ENCODE measurements around the gene PDS5B. TPM values are rescaled to one million over a fixed set of nuclear protein-coding genes. Genes with fewer than 3 reads are reported as not detected.
A peak's percentile ranks its signal among the peaks of the same experiment; 100 is the strongest.

PDS5B gene
- total and polyA plus RNA-seq, 10 of the 15 experiments (the other 5 are each of a cell fraction or from before 2014, with no cell fraction given), result 15.4 to 55.3 (median 30.7) TPM

DNA sequence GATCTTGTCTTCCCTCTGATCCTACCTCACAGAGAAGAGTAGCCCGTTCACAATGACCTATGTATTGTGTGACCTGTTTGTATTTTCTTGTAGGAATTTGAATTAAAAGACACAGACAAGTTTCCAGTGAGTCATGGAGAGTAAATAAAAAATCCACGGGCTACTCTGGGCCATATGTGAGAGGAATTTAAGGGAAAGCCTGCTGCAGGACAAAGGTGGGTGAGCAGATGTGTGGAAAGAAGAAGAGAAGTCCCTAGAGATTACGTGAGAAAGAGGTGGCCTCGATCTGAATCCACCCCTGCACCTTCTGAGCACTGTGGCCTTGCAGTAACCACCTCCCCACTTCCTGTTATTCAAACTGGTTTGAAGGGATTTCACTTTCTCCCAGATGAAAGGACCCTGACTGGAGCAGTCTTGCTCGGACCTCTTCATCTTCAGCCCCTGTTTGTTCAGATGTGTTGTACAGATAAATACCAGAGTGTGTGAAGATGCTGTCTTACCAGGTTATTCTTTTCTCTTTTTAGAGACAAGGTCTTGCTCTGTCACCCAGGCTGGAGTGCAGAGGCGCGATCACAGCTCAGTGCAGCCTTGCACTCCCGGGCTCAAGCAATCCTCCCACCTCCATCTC, 205.4 kb downstream of the PDS5B start (continued):
- TF ChIP-seq, protein P1, sequence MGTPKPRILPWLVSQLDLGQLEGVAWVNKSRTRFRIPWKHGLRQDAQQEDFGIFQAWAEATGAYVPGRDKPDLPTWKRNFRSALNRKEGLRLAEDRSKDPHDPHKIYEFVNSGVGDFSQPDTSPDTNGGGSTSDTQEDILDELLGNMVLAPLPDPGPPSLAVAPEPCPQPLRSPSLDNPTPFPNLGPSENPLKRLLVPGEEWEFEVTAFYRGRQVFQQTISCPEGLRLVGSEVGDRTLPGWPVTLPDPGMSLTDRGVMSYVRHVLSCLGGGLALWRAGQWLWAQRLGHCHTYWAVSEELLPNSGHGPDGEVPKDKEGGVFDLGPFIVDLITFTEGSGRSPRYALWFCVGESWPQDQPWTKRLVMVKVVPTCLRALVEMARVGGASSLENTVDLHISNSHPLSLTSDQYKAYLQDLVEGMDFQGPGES (IDR thresholded peaks at IDR 0.05), result no peak
- TF ChIP-seq RCOR1 (conservative IDR thresholded peaks at IDR 0.05; ENCODE audit: low read depth, low read length), result no peak
- TF ChIP-seq, protein P2, sequence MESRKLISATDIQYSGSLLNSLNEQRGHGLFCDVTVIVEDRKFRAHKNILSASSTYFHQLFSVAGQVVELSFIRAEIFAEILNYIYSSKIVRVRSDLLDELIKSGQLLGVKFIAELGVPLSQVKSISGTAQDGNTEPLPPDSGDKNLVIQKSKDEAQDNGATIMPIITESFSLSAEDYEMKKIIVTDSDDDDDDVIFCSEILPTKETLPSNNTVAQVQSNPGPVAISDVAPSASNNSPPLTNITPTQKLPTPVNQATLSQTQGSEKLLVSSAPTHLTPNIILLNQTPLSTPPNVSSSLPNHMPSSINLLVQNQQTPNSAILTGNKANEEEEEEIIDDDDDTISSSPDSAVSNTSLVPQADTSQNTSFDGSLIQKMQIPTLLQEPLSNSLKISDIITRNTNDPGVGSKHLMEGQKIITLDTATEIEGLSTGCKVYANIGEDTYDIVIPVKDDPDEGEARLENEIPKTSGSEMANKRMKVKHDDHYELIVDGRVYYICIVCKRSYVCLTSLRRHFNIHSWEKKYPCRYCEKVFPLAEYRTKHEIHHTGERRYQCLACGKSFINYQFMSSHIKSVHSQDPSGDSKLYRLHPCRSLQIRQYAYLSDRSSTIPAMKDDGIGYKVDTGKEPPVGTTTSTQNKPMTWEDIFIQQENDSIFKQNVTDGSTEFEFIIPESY (IDR thresholded peaks at IDR 0.05), result no peak
- TF ChIP-seq, protein P3, sequence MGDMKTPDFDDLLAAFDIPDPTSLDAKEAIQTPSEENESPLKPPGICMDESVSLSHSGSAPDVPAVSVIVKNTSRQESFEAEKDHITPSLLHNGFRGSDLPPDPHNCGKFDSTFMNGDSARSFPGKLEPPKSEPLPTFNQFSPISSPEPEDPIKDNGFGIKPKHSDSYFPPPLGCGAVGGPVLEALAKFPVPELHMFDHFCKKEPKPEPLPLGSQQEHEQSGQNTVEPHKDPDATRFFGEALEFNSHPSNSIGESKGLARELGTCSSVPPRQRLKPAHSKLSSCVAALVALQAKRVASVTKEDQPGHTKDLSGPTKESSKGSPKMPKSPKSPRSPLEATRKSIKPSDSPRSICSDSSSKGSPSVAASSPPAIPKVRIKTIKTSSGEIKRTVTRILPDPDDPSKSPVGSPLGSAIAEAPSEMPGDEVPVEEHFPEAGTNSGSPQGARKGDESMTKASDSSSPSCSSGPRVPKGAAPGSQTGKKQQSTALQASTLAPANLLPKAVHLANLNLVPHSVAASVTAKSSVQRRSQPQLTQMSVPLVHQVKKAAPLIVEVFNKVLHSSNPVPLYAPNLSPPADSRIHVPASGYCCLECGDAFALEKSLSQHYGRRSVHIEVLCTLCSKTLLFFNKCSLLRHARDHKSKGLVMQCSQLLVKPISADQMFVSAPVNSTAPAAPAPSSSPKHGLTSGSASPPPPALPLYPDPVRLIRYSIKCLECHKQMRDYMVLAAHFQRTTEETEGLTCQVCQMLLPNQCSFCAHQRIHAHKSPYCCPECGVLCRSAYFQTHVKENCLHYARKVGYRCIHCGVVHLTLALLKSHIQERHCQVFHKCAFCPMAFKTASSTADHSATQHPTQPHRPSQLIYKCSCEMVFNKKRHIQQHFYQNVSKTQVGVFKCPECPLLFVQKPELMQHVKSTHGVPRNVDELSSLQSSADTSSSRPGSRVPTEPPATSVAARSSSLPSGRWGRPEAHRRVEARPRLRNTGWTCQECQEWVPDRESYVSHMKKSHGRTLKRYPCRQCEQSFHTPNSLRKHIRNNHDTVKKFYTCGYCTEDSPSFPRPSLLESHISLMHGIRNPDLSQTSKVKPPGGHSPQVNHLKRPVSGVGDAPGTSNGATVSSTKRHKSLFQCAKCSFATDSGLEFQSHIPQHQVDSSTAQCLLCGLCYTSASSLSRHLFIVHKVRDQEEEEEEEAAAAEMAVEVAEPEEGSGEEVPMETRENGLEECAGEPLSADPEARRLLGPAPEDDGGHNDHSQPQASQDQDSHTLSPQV (IDR thresholded peaks at IDR 0.05), result no peak
- TF ChIP-seq, protein P4, sequence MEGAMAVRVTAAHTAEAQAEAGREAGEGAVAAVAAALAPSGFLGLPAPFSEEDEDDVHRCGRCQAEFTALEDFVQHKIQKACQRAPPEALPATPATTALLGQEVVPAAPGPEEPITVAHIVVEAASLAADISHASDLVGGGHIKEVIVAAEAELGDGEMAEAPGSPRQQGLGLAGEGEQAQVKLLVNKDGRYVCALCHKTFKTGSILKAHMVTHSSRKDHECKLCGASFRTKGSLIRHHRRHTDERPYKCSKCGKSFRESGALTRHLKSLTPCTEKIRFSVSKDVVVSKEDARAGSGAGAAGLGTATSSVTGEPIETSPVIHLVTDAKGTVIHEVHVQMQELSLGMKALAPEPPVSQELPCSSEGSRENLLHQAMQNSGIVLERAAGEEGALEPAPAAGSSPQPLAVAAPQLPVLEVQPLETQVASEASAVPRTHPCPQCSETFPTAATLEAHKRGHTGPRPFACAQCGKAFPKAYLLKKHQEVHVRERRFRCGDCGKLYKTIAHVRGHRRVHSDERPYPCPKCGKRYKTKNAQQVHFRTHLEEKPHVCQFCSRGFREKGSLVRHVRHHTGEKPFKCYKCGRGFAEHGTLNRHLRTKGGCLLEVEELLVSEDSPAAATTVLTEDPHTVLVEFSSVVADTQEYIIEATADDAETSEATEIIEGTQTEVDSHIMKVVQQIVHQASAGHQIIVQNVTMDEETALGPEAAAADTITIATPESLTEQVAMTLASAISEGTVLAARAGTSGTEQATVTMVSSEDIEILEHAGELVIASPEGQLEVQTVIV (IDR thresholded peaks at IDR 0.05; ENCODE audit: borderline replicate concordance, partially characterized antibody), result no peak
- peak; percentile 90 for TF ChIP-seq RUNX3 (IDR thresholded peaks at IDR 0.05; ENCODE audit: low read length)
- TF ChIP-seq STAT3 (IDR thresholded peaks at IDR 0.05; ENCODE audit: low read depth, low read length), result no peak
- TF ChIP-seq ZBTB4 (CRISPR knock-in tag; IDR thresholded peaks at IDR 0.05), result no peak
- no peak for TF ChIP-seq CREB1 (IDR thresholded peaks at IDR 0.05; ENCODE audit: low read depth)
- TF ChIP-seq BMI1 (IDR thresholded peaks at IDR 0.05; ENCODE audit: borderline replicate concordance), result no peak
- no peak for TF ChIP-seq SIX5 (IDR thresholded peaks at IDR 0.05; ENCODE audit: low read depth, low read length, severe bottlenecking)
- no peak for TF ChIP-seq ZBTB11 (CRISPR knock-in tag; IDR thresholded peaks at IDR 0.05)

Measured in GM12878 (cell line).